ENCODE data around the gene ATP10A. TPM values are rescaled to one million over a fixed set of nuclear protein-coding genes. Genes with fewer than 3 reads are reported as not detected.

Gene ATP10A
- total RNA-seq (16.1 TPM), polyA plus RNA-seq (1 to 10 TPM; 2.8 to 5.6 (median 4.6) TPM)

DNA sequence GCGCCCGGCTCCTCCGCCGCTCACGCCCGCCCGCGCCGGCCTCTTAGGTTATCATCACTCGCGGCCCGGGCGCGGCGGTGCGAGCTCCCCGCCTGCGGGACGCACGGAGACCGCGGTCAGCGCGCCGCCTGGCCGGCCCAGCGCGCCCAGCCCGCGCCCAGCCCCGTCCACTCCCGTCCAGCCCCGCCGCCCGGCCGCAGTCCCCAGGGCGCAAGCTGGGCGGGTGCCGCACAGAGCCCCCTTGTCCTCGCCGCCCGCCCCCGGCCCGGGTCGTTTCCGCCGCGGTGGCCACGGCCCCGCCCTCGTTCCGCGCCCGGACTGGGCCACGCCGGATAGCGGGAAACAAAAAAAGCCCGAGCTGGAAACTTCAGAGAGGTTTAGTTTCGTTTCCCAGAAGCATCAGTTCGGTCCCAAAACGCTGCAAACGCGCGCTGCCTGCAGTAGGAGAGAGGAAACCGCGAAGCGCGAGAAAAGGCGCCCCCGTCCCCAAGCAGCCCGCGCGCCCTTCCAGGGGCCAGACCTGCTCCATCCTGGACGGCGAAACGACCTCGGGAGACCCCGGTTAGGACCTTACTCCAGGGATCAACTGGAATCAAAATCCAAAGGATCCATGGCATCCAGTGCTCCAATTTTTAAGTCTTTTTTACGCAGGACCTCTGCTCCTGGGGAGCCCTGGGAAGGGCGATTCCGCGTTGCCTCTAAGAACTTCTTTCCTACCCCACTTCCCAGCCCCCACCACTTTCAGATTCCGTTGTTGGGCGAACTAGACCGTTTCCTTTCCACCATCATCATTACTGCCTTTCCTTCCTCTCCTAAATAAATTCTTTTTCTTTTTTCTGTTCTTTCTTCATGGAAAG, at the start of gene ATP10A:
TSS of gene ATP10A (minus strand) at position 217 of the 857 bp plus-strand sequence. CDS start 231 bp downstream, outside the sequence.
- DNase-seq (peak in 1 of 3 donors; percentile 62), ATAC-seq (ENCODE audit: low read depth in 2 of 2) (no peak)
- Mint-ChIP-seq H3K27ac (peak within 1 kb of the TSS; percentile 97 to 100 (median 99)), H3K4me3 (peak within 1 kb of the TSS; percentile 92 to 97 (median 94)), H3K27me3 (peaks cover 37% of the 10 kb centered on the region), H3K9me3 (peaks cover 0 to 4% (median 0%) of the 10 kb centered on the region in 7 donors), H3K36me3 (peaks cover 4% of the 10 kb centered on the region), H3K4me1 (peaks cover 0 to 42% (median 21%) of the 10 kb centered on the region in 4 donors)
- H3K9me3 ChIP-seq (ENCODE audit: control insufficient read depth in 2 of 2, low read length in 2 of 2), result no peaks in the 10 kb centered on the region
- no peaks in the 10 kb centered on the region for H3K27me3 ChIP-seq (ENCODE audit: control insufficient read depth, insufficient read depth, low read length)
- H3K27ac ChIP-seq (ENCODE audit: insufficient read depth, low read length, poor library complexity, severe bottlenecking), result peak within 1 kb of the TSS; percentile 79
- H3K4me1 ChIP-seq (ENCODE audit: control insufficient read depth, insufficient read depth, low read length, poor library complexity, severe bottlenecking), result peaks cover 39% of the 10 kb centered on the region
- peak within 1 kb of the TSS; percentile 82 for H3K4me3 ChIP-seq (ENCODE audit: low read depth, low read length)
- no peaks in the 10 kb centered on the region for H3K36me3 ChIP-seq (ENCODE audit: control insufficient read depth, insufficient read depth, low read length)

GRCh38 chr15:25912035-25912434, 48.9 kb upstream of the ATP10A start:
- Mint-ChIP-seq H3K27me3 (peaks cover under 1% of the 10 kb centered on the region), H3K4me3 (no peak overlapping the region), H3K9me3 (peaks cover 0 to 1% (median 0%) of the 10 kb centered on the region in 7 donors), H3K36me3 (no peaks in the 10 kb centered on the region), H3K27ac (no peak overlapping the region), H3K4me1 (no peaks in the 10 kb centered on the region)
- DNase-seq (no peak), ATAC-seq (ENCODE audit: low read depth in 2 of 2) (no peak)
- Histone ChIP-seq H3K9me3 (ENCODE audit: control insufficient read depth in 2 of 2, low read length in 2 of 2) (no peaks in the 10 kb centered on the region), H3K4me1 (ENCODE audit: control insufficient read depth, insufficient read depth, low read length, poor library complexity, severe bottlenecking) (no peaks in the 10 kb centered on the region), H3K27me3 (ENCODE audit: control insufficient read depth, insufficient read depth, low read length) (no peaks in the 10 kb centered on the region), H3K36me3 (ENCODE audit: control insufficient read depth, insufficient read depth, low read length) (no peaks in the 10 kb centered on the region), H3K4me3 (ENCODE audit: low read depth, low read length) (no peak overlapping the region), H3K27ac (ENCODE audit: insufficient read depth, low read length, poor library complexity, severe bottlenecking) (no peak overlapping the region)

DNA sequence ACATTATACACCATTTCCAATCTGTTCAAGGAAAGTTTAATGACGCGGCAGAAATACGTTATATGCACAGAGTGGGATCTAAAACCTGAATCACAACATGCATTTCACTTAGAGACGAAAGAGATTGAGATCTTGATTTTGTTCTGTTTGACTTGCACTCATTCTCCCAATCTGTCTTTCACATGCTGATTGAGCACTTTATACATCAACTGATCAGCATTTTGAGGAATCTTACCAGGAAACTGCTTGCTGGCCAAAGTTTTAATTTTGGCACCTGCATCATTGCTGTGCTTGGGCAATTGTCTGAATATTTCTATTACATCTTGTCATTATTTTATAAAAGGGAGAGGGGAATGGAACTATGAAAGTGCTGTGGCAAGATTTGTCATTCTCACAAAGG, 47.7 kb upstream of the ATP10A start:
- no peak overlapping the region for H3K4me3 ChIP-seq (ENCODE audit: low read depth, low read length)
- Mint-ChIP-seq H3K9me3 (peaks cover 0 to 1% (median 0%) of the 10 kb centered on the region in 7 donors), H3K4me1 (no peaks in the 10 kb centered on the region), H3K27me3 (peaks cover 5% of the 10 kb centered on the region), H3K27ac (no peak overlapping the region), H3K36me3 (no peaks in the 10 kb centered on the region), H3K4me3 (no peak overlapping the region)
- H3K27ac ChIP-seq (ENCODE audit: insufficient read depth, low read length, poor library complexity, severe bottlenecking), result no peak overlapping the region
- no peaks in the 10 kb centered on the region for H3K9me3 ChIP-seq (ENCODE audit: control insufficient read depth in 2 of 2, low read length in 2 of 2)
- H3K36me3 ChIP-seq (ENCODE audit: control insufficient read depth, insufficient read depth, low read length), result no peaks in the 10 kb centered on the region
- no peaks in the 10 kb centered on the region for H3K4me1 ChIP-seq (ENCODE audit: control insufficient read depth, insufficient read depth, low read length, poor library complexity, severe bottlenecking)
- no peaks in the 10 kb centered on the region for H3K27me3 ChIP-seq (ENCODE audit: control insufficient read depth, insufficient read depth, low read length)
- ATAC-seq (ENCODE audit: low read depth in 2 of 2) (no peak), DNase-seq (no peak)

- Mint-ChIP-seq H3K4me1 (no peaks in the 10 kb centered on the region), H3K36me3 (no peaks in the 10 kb centered on the region), H3K27ac (no peak overlapping the region), H3K9me3 (peaks cover 0 to 1% (median 0%) of the 10 kb centered on the region in 7 donors), H3K4me3 (no peak overlapping the region), H3K27me3 (peaks cover 5% of the 10 kb centered on the region)
- no peak for DNase-seq
- Histone ChIP-seq H3K9me3 (ENCODE audit: control insufficient read depth in 2 of 2, low read length in 2 of 2) (no peaks in the 10 kb centered on the region), H3K27me3 (ENCODE audit: control insufficient read depth, insufficient read depth, low read length) (no peaks in the 10 kb centered on the region), H3K4me3 (ENCODE audit: low read depth, low read length) (no peak overlapping the region), H3K4me1 (ENCODE audit: control insufficient read depth, insufficient read depth, low read length, poor library complexity, severe bottlenecking) (no peaks in the 10 kb centered on the region), H3K27ac (ENCODE audit: insufficient read depth, low read length, poor library complexity, severe bottlenecking) (no peak overlapping the region), H3K36me3 (ENCODE audit: control insufficient read depth, insufficient read depth, low read length) (no peaks in the 10 kb centered on the region)
- no peak for ATAC-seq (ENCODE audit: low read depth in 2 of 2)
Observed at GRCh38 chr15:25909806-25910205, 46.7 kb upstream of the ATP10A start.

GRCh38 chr15:25909325-25909724, 46.2 kb upstream of the ATP10A start:
- no peak for ATAC-seq (ENCODE audit: low read depth in 2 of 2)

GRCh38 chr15:25905140-25905539, 42.0 kb upstream of the ATP10A start:
- H3K4me1 ChIP-seq (ENCODE audit: control insufficient read depth, insufficient read depth, low read length, poor library complexity, severe bottlenecking), result no peaks in the 10 kb centered on the region
- ATAC-seq (ENCODE audit: low read depth in 2 of 2), result no peak
- Mint-ChIP-seq H3K4me3 (no peak overlapping the region), H3K36me3 (no peaks in the 10 kb centered on the region), H3K27me3 (peaks cover 5% of the 10 kb centered on the region), H3K9me3 (peaks cover 0 to 2% (median 0%) of the 10 kb centered on the region in 7 donors), H3K27ac (no peak overlapping the region), H3K4me1 (peaks cover 0 to 9% (median 2%) of the 10 kb centered on the region in 4 donors)
- no peaks in the 10 kb centered on the region for H3K9me3 ChIP-seq (ENCODE audit: control insufficient read depth in 2 of 2, low read length in 2 of 2)
- no peak overlapping the region for H3K27ac ChIP-seq (ENCODE audit: insufficient read depth, low read length, poor library complexity, severe bottlenecking)
- no peaks in the 10 kb centered on the region for H3K36me3 ChIP-seq (ENCODE audit: control insufficient read depth, insufficient read depth, low read length)
- H3K27me3 ChIP-seq (ENCODE audit: control insufficient read depth, insufficient read depth, low read length), result no peaks in the 10 kb centered on the region
- H3K4me3 ChIP-seq (ENCODE audit: low read depth, low read length), result no peak overlapping the region
- no peak for DNase-seq

More at GRCh38 chr15:25909325-25909724, 46.2 kb upstream of the ATP10A start:
- H3K9me3 Mint-ChIP-seq, result peaks cover 0 to 1% (median 0%) of the 10 kb centered on the region in 7 donors
- no peaks in the 10 kb centered on the region for H3K4me1 Mint-ChIP-seq
- Histone ChIP-seq H3K9me3 (ENCODE audit: control insufficient read depth in 2 of 2, low read length in 2 of 2) (no peaks in the 10 kb centered on the region), H3K27ac (ENCODE audit: insufficient read depth, low read length, poor library complexity, severe bottlenecking) (no peak overlapping the region), H3K4me3 (ENCODE audit: low read depth, low read length) (no peak overlapping the region), H3K27me3 (ENCODE audit: control insufficient read depth, insufficient read depth, low read length) (no peaks in the 10 kb centered on the region), H3K4me1 (ENCODE audit: control insufficient read depth, insufficient read depth, low read length, poor library complexity, severe bottlenecking) (no peaks in the 10 kb centered on the region), H3K36me3 (ENCODE audit: control insufficient read depth, insufficient read depth, low read length) (no peaks in the 10 kb centered on the region)
- DNase-seq, result no peak
- H3K27me3 Mint-ChIP-seq, result peaks cover 5% of the 10 kb centered on the region
- no peak overlapping the region for H3K27ac Mint-ChIP-seq
- H3K36me3 Mint-ChIP-seq, result no peaks in the 10 kb centered on the region
- H3K4me3 Mint-ChIP-seq, result no peak overlapping the region

- no peak overlapping the region for H3K4me3 Mint-ChIP-seq
Observed at GRCh38 chr15:25903024-25903581, 40.0 kb upstream of the ATP10A start.

More at GRCh38 chr15:25903024-25903581, 40.0 kb upstream of the ATP10A start:
- ATAC-seq (ENCODE audit: low read depth in 2 of 2) (no peak), DNase-seq (no peak)
- Histone ChIP-seq H3K27me3 (ENCODE audit: control insufficient read depth, insufficient read depth, low read length) (no peaks in the 10 kb centered on the region), H3K4me3 (ENCODE audit: low read depth, low read length) (no peak overlapping the region), H3K4me1 (ENCODE audit: control insufficient read depth, insufficient read depth, low read length, poor library complexity, severe bottlenecking) (no peaks in the 10 kb centered on the region), H3K9me3 (ENCODE audit: control insufficient read depth in 2 of 2, low read length in 2 of 2) (no peaks in the 10 kb centered on the region), H3K36me3 (ENCODE audit: control insufficient read depth, insufficient read depth, low read length) (no peaks in the 10 kb centered on the region), H3K27ac (ENCODE audit: insufficient read depth, low read length, poor library complexity, severe bottlenecking) (no peak overlapping the region)
- H3K27ac Mint-ChIP-seq, result peak overlapping the region in 1 of 3 donors; percentile 70
- peaks cover 0 to 9% (median 2%) of the 10 kb centered on the region in 4 donors for H3K4me1 Mint-ChIP-seq
- H3K36me3 Mint-ChIP-seq, result no peaks in the 10 kb centered on the region
- peaks cover 0 to 2% (median 0%) of the 10 kb centered on the region in 7 donors for H3K9me3 Mint-ChIP-seq
- H3K27me3 Mint-ChIP-seq, result peaks cover 5% of the 10 kb centered on the region
